ENCODE measurements around the gene VPS26C. TPM values are rescaled to one million over a fixed set of nuclear protein-coding genes. Genes with fewer than 3 reads are reported as not detected.
"Not testable (repeated sequence)": the region's sequence is repeated elsewhere in the genome, so short reads cannot be mapped to it uniquely, and the experiment has no call there.

The VPS26C gene
- total RNA-seq, 1 donor from 2014 or later: 44.3 TPM

DNA sequence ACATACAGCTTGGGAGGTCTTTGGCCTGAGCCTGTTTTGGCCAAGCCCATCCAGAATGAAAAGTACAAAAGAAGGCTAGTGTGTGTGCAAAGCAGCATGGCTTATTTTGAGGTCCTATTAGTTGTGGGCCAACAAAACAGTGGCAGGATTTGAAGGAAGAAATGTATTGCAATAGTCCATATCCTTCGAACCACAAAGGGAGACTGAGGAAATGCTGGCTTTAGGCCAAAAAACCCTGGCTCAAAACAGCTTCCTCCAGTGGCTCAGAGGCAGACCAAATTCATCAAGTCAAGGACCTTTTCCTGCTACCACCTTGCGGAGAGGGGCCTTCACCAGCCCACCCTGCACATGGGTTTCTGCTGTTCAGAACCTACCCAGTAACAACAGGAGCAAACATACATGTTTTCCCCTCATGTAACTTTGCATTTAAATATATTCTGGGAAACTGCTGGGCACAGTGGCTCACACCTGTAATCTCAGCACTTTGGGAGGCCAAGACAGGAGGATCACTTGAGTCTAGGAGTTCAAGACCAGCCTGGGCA is 43.3 kb downstream of the VPS26C start:
- TF ChIP-seq, protein P1, sequence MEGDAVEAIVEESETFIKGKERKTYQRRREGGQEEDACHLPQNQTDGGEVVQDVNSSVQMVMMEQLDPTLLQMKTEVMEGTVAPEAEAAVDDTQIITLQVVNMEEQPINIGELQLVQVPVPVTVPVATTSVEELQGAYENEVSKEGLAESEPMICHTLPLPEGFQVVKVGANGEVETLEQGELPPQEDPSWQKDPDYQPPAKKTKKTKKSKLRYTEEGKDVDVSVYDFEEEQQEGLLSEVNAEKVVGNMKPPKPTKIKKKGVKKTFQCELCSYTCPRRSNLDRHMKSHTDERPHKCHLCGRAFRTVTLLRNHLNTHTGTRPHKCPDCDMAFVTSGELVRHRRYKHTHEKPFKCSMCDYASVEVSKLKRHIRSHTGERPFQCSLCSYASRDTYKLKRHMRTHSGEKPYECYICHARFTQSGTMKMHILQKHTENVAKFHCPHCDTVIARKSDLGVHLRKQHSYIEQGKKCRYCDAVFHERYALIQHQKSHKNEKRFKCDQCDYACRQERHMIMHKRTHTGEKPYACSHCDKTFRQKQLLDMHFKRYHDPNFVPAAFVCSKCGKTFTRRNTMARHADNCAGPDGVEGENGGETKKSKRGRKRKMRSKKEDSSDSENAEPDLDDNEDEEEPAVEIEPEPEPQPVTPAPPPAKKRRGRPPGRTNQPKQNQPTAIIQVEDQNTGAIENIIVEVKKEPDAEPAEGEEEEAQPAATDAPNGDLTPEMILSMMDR (IDR thresholded peaks at IDR 0.05): no peak
- DNase-seq (ENCODE audit: low spot score): no peak
- peaks cover 38% of the 10 kb centered on the region for H3K36me3 Mint-ChIP-seq (ENCODE audit: low read depth)
- no peak overlapping the region for H3K4me3 Mint-ChIP-seq (ENCODE audit: unreplicated experiment)
- H3K4me1 Mint-ChIP-seq (ENCODE audit: low read depth): peaks cover 6% of the 10 kb centered on the region
- no peaks in the 10 kb centered on the region for H3K27me3 Mint-ChIP-seq (ENCODE audit: low read depth)
- H3K9me3 Mint-ChIP-seq (ENCODE audit: low read depth): no peaks in the 10 kb centered on the region
- H3K27ac Mint-ChIP-seq (ENCODE audit: unreplicated experiment): no peak overlapping the region

DNA sequence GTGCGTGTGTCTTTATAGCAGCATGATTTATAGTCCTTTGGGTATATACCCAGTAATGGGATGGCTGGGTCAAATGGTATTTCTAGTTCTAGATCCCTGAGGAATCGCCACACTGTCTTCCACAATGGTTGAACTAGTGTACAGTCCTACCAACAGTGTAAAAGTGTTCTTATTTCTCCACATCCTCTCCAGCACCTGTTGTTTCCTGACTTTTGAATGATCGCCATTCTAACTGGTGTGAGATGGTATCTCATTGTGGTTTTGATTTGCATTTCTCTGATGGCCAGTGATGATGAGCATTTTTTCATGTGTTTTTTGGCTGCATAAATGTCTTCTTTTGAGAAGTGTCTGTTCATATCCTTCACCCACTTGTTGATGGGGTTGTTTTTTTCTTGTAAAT is 44.9 kb downstream of the VPS26C start:
- not testable (repeated sequence) for H3K9me3 Mint-ChIP-seq (ENCODE audit: low read depth); H3K4me1 Mint-ChIP-seq (ENCODE audit: low read depth); H3K4me3 Mint-ChIP-seq (ENCODE audit: unreplicated experiment); H3K27ac Mint-ChIP-seq (ENCODE audit: unreplicated experiment); H3K27me3 Mint-ChIP-seq (ENCODE audit: low read depth); DNase-seq (ENCODE audit: low spot score)
- peaks cover 31% of the 10 kb centered on the region for H3K36me3 Mint-ChIP-seq (ENCODE audit: low read depth)

DNA sequence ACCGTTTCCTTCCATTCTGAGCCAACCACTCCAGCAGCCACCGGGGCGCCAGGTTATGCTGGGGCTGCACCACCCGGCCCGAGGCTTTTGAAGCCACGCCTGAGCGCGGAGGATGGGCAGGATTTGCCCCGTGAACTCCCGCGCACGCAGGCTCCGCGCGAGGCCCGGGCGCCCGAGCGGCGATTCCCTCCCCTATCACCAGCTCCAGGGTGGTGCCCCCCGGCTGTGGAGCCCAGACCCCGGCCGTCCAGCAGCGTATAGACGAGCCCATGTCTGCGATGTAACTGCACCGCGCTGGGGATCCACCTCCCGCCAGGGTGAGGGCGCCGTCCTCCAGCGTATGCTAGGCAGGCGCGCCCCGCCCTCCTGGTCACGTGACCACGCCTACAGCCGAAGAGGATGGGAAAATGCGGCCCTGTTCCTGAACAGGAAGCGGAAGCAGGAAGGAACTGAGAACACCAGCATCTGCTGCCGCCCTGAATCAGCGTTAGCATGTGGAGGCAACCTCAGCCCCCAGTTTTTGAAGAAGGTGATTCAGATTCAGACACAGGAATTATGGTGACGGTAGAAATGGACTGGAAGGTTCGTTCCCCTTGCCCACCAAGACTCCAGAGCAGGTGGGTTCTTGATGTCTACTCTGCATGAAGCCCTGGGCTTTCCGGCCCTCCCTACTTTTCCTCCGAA is 46.0 kb downstream of the VPS26C start:
- Mint-ChIP-seq H3K27me3 (ENCODE audit: low read depth) (no peaks in the 10 kb centered on the region), H3K36me3 (ENCODE audit: low read depth) (peaks cover 27% of the 10 kb centered on the region), H3K4me1 (ENCODE audit: low read depth) (peaks cover 6% of the 10 kb centered on the region), H3K4me3 (ENCODE audit: unreplicated experiment) (peak overlapping the region; percentile 68), H3K27ac (ENCODE audit: unreplicated experiment) (no peak overlapping the region), H3K9me3 (ENCODE audit: low read depth) (no peaks in the 10 kb centered on the region)
- TF ChIP-seq, protein P1 (IDR thresholded peaks at IDR 0.05): peak; percentile 60
- peak; percentile 91 for DNase-seq (ENCODE audit: low spot score)

DNA sequence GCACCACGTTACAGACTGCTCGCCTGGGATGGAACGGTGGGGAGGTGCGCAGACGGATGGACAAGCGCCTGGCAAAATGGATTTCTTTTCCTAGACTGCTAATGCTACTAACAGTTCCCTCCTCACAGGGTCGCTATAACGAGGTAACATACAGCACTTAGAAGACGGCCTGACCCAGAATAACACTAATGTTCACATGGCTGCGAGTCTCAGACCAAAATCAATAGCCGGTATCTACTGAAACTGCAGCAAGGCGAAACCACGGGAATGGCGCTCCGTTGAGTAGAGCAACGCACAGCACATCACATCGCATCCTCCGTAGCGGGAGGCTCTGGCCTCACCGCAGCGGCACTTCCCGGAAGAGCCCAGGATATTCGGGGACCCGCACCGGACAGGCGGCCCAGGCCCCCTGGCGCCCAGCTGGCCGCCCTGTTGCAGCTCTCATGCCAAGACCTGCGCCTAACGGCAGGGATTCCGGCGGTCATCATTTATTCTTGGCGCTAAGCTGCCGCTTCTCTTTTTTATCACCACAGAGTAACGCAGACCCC is 46.6 kb downstream of the VPS26C start:
- Mint-ChIP-seq H3K27me3 (ENCODE audit: low read depth) (no peaks in the 10 kb centered on the region), H3K4me3 (ENCODE audit: unreplicated experiment) (peak overlapping the region; percentile 68), H3K9me3 (ENCODE audit: low read depth) (no peaks in the 10 kb centered on the region), H3K27ac (ENCODE audit: unreplicated experiment) (no peak overlapping the region), H3K4me1 (ENCODE audit: low read depth) (peaks cover 6% of the 10 kb centered on the region), H3K36me3 (ENCODE audit: low read depth) (peaks cover 22% of the 10 kb centered on the region)
- TF ChIP-seq, protein P1 (IDR thresholded peaks at IDR 0.05): no peak
- no peak for DNase-seq (ENCODE audit: low spot score)

DNA sequence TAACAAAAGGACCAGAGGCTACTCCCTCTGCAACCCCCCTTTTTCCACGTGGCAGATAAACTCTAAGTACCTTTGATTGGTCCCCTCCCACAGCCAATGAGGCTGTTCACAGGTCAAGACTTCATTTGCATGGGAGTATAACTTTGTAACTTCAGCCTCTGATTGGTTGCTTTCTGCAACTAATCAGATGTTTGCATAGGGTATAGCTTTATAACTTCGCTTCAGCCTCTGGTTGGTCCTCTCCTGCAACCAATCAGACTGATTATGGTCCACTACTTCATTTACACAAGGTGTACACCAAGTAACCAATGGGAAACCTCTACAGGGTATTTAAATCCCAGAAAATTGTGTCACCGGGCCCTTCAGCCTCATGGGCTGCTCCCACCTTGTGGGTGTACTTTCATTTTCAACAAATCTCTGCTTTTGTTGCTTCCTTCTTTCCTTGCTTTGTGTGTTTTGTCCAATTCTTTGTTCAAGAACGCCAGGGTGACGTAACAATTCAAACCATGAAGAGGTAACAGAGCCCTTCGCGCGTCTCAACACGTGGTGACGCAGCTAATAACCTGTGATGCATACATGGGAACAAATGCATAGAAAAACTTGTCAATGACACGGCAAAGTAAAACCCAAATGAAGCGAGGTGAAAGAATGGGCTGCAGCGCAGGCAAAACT is 47.2 kb downstream of the VPS26C start:
- no peaks in the 10 kb centered on the region for H3K9me3 Mint-ChIP-seq (ENCODE audit: low read depth)
- DNase-seq (ENCODE audit: low spot score): no peak
- H3K27ac Mint-ChIP-seq (ENCODE audit: unreplicated experiment): no peak overlapping the region
- peaks cover 6% of the 10 kb centered on the region for H3K4me1 Mint-ChIP-seq (ENCODE audit: low read depth)
- no peak overlapping the region for H3K4me3 Mint-ChIP-seq (ENCODE audit: unreplicated experiment)
- no peaks in the 10 kb centered on the region for H3K27me3 Mint-ChIP-seq (ENCODE audit: low read depth)
- TF ChIP-seq, protein P1 (IDR thresholded peaks at IDR 0.05): no peak
- H3K36me3 Mint-ChIP-seq (ENCODE audit: low read depth): peaks cover 17% of the 10 kb centered on the region

All from chondrocyte (in vitro differentiated cells).